Measurements from ENCODE around the gene CTNND1. TPM values are rescaled to one million over a fixed set of nuclear protein-coding genes. Genes with fewer than 3 reads are reported as not detected.
A peak's percentile ranks its signal among the peaks of the same experiment; 100 is the strongest.

CTNND1 gene
- total and polyA plus RNA-seq, 9 of the 15 experiments (the other 6 are each of a cell fraction or from before 2014, with no cell fraction given): 11.1 to 74.0 (median 43.3) TPM

GRCh38 chr11:57752954-57753353, 8.6 kb upstream of the CTNND1 start:
- no peaks in the 10 kb centered on the region for H3K79me2 ChIP-seq (ENCODE audit: control insufficient read depth, insufficient read depth, low read length)
- POLR2A ChIA-PET: interaction anchor here (2.2 kb wide), 1 partner anchor 10 kb away, joined by 21 read pairs; the partner anchor contains the start of gene CTNND1
- 95% methylated on average over 16 of the region's 30 CpGs for WGBS (ENCODE audit: insufficient coverage, low coverage, missing lambda C conversion rate)
- no peaks in the 10 kb centered on the region for H3K9me1 ChIP-seq (ENCODE audit: control insufficient read depth, insufficient read depth, low read length)
- no peak overlapping the region for H2AFZ ChIP-seq (ENCODE audit: low read depth, low read length)
- FAIRE-seq (no peak), DNase-seq (ENCODE audit: extremely low read depth in 1 of 4, low spot score in 3 of 4) (no peak), ATAC-seq (no peak)
- H3K4me3 ChIP-seq: no peak overlapping the region
- CTCF ChIA-PET (ENCODE audit: low intra/inter-chr PET ratio): no interaction called here
- no peak overlapping the region for H3K27ac ChIP-seq (ENCODE audit: extremely low read depth, low read depth, low read length)
- H3K27me3 ChIP-seq (ENCODE audit: control insufficient read depth in 2 of 2, insufficient read depth in 2 of 2, low read length in 2 of 2): no peaks in the 10 kb centered on the region
- H3K4me1 ChIP-seq (replicated peaks in 1 of 2; ENCODE audit: control insufficient read depth in 2 of 2, insufficient read depth in 2 of 2, low read length in 2 of 2): peaks cover 0 to 11% of the 10 kb centered on the region in 2 experiments; a peak in 2 of 5 replicates
- H3K9me3 ChIP-seq (replicated peaks; ENCODE audit: control insufficient read depth, insufficient read depth, low read depth, low read length): no peaks in the 10 kb centered on the region
- no TSS peak for BruUV-seq (replicated peaks)
- in situ Hi-C loops (cut with MboI) (no loop called here), intact Hi-C loops (cut with micrococcal nuclease) (no loop called here)
- H3K36me3 ChIP-seq (ENCODE audit: control insufficient read depth, insufficient read depth, low read length): no peaks in the 10 kb centered on the region
- H3K9ac ChIP-seq (ENCODE audit: insufficient read depth in 1 of 2, low read depth in 2 of 2, low read length in 2 of 2): no peak overlapping the region
- no peak overlapping the region for H3K4me2 ChIP-seq (ENCODE audit: insufficient read depth, low read length)
- no peaks in the 10 kb centered on the region for H4K20me1 ChIP-seq (replicated peaks; ENCODE audit: control insufficient read depth, insufficient read depth, low read length)
- TF ChIP-seq CXXC5 (CRISPR knock-in tag; IDR thresholded peaks at IDR 0.05): no peak
- no peak for TF ChIP-seq KDM1A (IDR thresholded peaks at IDR 0.05)
- no peak for TF ChIP-seq CAMTA2 (CRISPR knock-in tag; conservative IDR thresholded peaks at IDR 0.05)
- TF ChIP-seq SIRT6 (IDR thresholded peaks at IDR 0.05; ENCODE audit: low read depth, low read length): no peak
- no peak for TF ChIP-seq LARP7 (IDR thresholded peaks at IDR 0.05)
- no peak for TF ChIP-seq E4F1 (CRISPR knock-in tag; IDR thresholded peaks at IDR 0.05; ENCODE audit: borderline replicate concordance)
- TF ChIP-seq GTF2F1 (IDR thresholded peaks at IDR 0.05; ENCODE audit: low read depth, low read length): no peak
- TF ChIP-seq SLC30A9 (CRISPR knock-in tag; IDR thresholded peaks at IDR 0.05): no peak
- TF ChIP-seq ZNF212 (CRISPR knock-in tag; IDR thresholded peaks at IDR 0.05): no peak
- TF ChIP-seq POLR2G (IDR thresholded peaks at IDR 0.05; ENCODE audit: low read depth, low read length): peak; percentile 59
- TF ChIP-seq USF2 (CRISPR knock-in tag; IDR thresholded peaks at IDR 0.05): no peak
- TF ChIP-seq ZNF507 (tag; conservative IDR thresholded peaks at IDR 0.05): no peak
- no peak for TF ChIP-seq HOXB6 (CRISPR knock-in tag; IDR thresholded peaks at IDR 0.05; ENCODE audit: borderline replicate concordance)
- no peak for TF ChIP-seq ZNF398 (CRISPR knock-in tag; IDR thresholded peaks at IDR 0.05)
- no peak for TF ChIP-seq CHCHD3 (CRISPR knock-in tag; IDR thresholded peaks at IDR 0.05)
- TF ChIP-seq CHD4 (IDR thresholded peaks at IDR 0.05; ENCODE audit: insufficient read depth, insufficient replicate concordance, low read depth, low read length, poor library complexity, severe bottlenecking): no peak
- peak; percentile 75 for TF ChIP-seq ZBTB33 (CRISPR knock-in tag; IDR thresholded peaks at IDR 0.05)

Data from K562 (cell line).